NCI-H128 (cell line): ENCODE measurements around the gene SESN2.

Source experiments
- DNase-seq: peaks from one replicate; lab custom pipeline; 2025; ENCODE audit not compliant: unreplicated experiment; lab: John Stamatoyannopoulos, UW

SESN2 gene

DNA sequence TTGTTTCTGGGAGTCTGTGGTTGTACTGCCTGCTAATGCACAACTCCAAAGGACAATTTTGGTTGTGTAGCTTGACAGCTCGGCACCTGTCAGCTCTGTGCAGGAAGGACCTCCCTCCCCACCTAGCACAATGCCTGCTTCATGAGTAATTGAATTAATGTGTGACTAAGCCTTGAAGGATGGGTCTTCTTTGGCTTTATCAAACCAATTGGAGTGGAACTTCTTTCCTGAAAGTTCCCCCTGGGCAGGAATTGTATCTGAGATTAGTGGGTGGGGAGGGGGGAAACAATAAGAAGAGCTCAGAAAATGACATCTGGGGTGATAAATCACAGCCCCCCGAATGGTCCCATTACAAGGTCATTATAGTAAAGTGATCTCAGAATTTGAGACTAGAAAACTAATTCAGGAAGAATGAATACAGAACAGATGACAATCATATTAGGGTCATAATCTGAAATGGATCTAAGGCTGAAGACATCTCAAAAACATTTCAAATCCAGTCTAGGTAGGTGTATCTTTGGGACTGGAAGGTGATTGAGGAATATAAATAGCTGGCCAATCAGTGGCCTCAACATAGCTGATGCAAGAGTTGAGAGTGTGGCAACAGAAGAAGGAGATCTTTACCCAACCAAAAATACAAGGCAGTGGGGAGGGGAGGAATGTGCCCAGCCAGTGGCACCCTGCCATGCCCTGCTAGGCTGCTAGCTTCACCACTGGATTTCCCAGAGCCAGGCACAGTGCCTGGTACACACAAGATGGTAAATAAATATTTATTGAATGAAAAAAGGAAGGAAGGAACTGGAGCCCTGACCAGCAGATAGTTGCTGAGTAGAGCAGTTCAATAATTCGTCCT, 10.1 kb upstream of the SESN2 start:
- DNase-seq: no peak

DNA sequence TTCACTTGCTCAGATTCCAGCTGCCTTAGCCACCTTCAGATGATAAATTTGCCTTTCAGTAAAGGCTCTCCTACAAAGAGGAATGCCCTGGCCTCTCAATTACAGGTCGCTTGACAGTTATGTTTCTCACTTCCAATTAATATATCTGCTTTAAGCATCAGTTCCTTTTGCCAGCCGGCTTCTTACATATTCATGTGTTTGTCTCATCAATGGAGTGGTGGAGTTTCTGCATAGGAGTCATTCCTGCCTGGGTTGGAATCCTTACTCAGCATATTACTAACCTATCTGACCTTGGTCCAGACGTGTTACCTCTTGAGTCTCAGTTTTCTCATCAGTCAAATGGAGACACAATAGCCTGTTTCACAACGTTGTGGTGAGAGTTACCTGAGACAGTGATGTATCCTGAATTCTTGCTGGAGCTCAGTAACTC, 9.4 kb upstream of the SESN2 start:
- DNase-seq: no peak

DNA sequence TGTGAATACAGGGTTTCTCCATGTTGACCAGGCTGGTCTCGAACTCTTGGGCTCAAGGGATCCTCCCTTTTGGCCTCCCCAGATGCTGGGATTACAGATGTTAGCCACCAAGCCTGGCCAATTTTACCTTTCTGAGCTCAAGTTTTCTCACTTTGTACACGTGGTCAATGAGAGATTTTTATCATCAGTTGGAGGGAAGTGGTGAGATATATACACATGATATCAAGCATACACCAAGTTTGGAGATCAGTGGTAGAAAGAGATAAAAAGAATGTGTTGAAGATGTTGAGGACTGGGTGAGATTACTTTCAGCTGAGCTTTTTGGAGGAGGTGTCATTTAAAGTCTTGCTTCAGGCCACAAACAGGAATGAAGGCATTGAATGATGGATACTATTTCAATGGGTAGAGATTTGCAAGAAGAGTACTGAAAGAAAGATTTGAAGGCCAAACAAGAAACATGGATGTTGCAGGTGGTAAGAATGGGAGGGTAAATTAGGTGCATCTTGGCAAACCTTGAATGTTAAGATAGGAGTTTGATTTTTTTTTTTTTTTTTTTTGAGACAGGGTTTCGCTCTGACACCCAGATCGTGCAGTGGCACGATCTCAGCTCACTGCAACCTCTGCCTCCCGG, 3.0 kb upstream of the SESN2 start:
- DNase-seq: no peak

DNA sequence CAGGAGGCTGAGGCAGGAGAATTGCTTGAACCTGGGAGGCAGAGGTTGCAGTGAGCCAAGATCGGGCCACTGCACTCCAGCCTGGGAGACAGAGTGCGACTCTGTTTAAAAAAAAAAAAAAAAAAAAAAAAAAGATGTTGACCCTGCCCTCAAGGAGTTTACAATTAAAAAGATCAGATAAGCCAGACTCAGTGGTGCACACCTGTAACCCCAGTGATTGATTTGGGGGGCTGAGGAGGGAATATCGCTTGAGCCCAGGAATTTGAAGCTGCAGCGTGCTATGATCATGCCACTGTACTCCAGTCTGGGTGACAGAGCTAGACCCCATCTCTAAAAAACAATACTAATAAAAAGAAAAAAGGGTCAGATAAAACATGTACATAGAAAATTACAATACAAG, 1.6 kb upstream of the SESN2 start:
- no peak for DNase-seq

DNA sequence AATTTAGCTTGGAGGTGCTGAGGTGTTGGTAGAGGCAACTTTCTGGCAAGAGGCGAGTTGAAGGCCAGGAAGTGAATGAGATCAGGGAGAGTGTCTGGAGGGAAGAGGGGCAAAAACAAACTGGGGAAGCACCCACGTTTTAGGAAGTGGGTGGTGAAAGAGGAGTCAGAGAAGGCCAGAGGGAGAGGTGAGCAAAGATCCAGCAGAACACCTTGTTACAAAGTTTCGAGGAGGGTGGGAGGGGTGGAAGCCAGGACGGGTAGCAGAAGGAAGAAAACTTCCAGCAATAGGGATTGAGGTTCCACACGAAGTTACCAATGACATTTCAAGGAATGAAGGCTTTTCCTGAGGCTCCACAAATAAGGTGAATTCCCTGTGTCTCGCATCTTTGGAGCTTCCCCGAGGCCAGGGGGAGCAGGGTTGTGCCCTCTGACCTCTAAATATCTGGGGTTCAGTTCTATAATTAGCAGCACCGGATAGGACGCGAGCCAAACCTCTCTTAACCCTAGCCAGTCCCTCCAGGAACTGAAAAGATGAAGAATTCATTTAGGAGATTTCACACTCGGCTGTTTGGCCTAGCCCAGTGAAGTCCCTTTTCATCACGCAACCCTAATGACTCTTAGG, 578 bp upstream of the SESN2 start:
- DNase-seq: no peak

DNA sequence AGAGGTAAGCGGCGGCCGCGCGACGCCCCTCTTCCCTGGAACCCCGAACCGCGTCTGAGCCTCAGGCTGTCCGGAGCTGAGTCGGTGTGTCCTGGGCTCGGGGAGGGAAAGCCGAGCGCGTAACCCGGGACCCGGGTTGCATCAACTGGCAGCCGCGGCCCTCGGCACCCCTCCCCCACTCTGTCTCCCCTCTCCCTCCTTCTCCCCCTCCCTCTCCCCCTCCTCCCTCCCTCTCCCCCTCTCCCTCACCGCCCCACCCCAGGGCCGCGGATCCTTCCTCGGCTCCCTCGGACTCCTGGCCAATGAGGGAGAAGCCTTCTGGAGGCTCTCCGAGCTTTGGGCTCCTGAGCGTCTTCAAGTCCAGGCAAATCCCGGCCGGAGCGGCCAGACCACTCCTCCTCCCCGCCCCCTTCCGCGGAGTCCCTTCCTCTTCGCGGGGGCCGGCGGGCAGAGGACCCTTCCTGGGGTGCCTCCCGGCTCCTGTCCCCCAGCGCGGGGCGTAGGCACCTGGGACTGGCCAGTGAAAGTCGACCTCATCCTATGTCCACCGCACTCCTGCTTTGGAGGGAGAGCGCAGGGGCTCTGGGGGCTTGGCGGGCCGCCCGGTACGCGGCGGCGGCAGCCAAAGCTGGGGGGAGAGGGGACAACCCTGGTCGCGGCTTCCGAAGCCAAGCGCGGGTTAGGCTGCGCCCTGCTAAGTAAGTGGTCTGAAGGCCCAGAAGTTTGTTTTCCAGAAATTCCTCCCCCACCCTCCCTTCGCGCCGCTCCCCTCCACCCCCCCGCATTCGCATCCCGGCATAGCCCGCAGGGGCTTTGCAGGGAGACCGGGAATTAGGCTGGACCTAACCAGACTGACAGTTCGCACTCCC, 850 bp downstream of the SESN2 start:
- no peak for DNase-seq

DNA sequence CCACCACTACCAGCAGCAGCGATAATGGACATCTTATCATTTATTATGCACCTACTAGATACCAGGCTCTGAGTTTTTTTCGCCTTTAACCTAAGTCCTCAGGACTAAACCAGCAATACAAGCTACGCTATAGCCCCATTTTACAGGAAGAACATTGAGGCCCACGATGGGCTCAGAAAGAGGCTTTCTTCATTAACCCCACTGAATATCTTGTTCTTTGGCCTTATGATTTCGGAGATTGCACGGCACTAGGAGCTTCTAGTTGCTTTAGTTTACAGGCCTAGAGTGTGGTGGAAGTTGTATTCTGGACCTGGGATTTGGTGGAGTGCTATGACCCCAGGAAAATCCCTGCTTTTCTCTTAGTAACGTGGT, 1.5 kb downstream of the SESN2 start:
- DNase-seq: no peak

DNA sequence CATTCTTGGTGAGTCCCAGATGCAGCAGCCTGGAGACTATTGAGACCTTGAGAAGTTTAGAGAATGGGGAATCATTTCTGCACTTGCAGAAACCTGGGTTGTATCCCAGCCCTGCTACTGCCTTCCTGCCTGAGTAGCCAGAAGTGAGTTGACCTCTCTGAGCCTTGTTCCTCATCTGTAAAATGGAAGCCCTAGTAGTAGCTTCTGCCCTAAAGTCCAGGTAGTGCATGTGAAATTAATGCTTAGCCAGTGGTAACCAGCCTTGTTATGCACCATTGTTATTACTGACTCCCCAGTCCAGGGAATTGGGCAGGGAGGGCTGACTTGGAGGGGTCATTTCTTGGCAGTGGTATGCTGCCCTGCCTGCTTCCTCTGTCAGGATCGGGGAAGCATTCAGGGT, 5.6 kb downstream of the SESN2 start:
- no peak for DNase-seq

DNA sequence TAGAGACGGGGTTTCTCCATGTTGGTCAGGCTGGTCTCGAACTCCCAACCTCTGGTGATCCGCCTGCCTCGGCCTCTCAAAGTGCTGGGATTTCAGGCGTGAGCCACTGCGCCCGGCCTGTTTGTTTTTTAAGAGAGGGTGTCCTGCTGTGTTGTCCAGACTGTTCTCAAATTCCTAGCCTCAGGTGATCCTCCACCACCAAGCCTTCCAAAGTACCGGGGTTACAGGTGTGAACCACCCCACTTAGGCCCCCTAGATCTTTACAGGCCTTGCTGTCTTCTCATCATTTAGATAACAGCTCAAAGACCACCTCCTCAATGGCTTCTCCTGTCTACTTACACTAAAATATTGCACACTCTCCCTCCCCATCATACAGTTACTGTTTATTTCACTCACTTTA, 6.3 kb downstream of the SESN2 start:
- no peak for DNase-seq

DNA sequence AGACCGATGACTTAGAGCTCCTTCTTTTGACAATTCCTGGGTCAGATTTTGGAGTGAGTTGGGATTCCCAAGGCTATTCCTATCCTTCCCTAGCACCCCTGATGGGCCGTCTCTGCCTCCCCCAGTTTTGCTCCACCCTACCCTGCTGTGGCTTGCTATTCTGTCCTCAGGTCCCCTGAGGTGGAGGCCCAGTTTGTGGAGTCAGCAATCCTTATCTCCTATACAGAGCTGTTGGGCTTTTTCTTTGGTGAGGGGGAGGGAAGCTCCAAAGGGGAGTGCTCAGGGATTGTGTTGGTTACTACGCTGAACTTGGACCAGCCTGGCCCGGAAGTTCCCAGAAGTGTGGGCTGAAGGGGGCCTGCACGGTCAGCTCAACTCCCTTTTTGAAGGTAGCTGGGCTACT, 7.6 kb downstream of the SESN2 start:
- no peak for DNase-seq

DNA sequence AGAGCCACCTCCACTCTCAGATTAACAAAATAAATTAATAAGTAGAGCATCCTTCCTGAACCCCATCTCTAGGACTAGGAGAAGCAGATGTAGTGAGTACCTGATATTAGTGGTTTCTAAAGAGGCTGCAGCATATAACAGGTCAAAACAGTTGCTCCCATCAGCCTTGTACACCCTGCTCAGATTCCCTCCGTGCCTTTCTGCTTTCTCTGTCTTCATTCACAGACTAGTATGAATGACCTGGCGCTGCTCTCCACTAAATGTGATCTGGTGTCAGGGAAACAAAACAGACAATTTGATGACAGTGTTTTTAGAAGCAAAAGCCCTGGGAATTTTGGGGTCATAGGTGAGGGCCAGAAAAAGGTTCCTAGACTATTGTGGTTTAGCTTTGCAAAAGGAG, 8.3 kb downstream of the SESN2 start:
- no peak for DNase-seq

DNA sequence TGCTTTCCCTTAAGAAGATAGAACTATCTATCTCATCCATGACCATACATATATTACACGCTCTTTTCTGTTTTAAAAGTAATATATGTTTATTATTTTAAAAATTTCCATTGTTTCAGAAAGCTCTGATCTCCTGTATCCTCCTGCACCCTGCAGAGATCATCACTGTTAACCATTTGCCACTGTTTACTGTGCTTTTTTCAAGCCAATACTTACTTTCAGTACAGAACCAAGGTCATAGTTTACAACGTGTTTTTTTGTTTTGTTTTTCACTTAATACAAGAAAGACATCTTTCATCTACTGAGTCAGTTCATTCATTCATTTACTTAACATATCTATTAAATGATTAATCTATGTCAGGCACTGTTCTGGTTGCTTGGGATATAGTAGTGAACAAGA, 10.2 kb downstream of the SESN2 start:
- DNase-seq: no peak

DNA sequence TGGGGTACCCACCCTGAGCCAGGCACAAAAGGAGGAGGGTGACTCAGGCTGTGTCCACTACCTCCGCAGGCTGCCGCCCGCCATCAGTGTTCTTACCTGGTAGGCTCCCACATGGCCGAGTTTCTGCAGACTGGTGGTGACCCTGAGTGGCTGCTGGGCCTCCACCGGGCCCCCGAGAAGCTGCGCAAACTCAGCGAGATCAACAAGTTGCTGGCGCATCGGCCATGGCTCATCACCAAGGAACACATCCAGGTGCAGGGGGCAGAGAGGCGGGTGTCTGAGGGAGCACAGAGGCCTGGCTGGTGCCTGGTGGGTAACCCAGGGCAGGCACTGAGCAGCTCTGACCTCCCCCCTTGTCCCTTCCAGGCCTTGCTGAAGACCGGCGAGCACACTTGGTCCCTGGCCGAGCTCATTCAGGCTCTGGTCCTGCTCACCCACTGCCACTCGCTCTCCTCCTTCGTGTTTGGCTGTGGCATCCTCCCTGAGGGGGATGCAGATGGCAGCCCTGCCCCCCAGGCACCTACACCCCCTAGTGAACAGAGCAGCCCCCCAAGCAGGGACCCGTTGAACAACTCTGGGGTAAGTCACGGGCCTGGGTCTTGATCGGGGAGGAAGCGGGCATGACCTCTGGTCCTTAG, 13.0 kb downstream of the SESN2 start:
- no peak for DNase-seq

DNA sequence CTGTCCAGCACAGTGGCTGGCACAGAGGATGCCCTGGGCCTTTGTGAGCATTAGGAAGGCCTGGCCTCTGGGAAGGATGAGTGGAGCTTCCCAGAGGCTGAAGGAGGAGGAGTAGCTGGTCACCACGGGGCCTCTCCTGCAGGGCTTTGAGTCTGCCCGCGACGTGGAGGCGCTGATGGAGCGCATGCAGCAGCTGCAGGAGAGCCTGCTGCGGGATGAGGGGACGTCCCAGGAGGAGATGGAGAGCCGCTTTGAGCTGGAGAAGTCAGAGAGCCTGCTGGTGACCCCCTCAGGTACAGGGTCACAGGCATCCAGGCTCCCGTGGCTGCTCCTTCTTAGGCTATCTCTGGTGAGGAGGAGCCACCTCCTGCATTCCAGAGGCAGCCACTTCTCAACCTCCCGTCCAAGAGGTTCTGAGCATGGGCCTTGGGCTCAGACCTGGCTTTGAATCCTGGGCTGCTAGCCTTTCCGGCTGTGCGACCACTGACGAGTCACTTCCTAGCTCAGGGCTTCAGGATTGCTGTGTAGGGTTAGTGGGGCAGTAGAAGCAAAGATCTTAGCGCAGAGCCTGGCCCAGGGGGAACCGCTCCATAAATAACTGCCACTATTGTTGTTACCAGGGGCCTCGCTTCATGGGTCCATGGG, 14.0 kb downstream of the SESN2 start:
- no peak for DNase-seq

DNA sequence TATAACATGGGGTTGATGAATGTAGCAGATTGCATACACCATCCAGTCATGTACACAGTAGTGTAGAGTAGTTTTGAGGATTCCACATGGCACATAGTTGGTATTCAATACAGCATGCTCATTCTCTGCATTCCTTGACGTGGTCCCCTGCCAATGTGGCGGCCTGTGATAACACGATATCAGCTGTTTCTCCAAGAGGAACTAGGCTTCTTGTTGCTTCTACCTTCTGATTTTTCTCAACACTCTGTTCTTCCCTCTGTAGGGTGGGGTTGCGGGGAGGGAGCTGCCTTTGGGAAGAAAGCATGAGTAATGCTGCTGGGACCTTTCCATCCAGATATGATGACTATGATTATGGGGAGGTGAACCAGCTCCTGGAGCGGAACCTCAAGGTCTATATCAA, 19.4 kb downstream of the SESN2 start:
- no peak for DNase-seq

DNA sequence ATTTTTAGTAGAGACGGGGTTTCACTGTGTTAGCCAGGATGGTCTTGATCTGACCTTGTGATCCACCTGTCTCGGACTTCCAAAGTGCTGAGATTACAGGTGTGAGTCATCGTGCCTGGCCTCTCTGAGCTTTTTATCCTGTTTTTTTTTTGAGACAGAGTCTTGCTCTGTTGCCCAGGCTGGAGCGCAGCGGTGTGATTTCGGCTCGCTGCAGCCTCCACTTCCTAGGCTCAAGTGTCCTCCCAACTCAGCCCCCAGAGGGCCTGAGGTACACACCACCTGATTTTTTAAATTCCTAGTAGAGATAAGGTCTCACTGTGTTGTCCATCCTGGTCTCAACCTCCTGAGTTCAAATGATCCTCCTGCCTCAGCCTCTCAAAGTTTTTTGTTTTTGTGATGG, 20.4 kb downstream of the SESN2 start:
- DNase-seq: no peak

DNA sequence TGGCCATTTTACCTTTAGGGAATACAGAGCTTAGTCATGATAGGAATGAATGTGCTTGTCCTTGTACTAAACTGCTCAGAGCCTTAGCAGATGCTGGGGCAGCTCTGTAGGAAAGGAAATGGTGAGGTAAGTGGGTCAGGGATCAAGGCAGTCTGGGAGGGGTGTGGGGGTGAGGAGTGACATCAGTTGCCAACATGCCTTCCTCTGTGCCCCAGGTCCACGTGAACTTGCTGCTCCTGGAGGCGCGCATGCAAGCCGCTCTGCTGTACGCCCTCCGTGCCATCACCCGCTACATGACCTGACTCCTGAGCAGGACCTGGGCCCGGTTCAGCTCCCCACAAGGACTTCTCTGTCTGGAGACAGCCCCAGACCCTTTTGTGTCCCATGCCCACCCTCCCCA, 21.2 kb downstream of the SESN2 start:
- no peak for DNase-seq

DNA sequence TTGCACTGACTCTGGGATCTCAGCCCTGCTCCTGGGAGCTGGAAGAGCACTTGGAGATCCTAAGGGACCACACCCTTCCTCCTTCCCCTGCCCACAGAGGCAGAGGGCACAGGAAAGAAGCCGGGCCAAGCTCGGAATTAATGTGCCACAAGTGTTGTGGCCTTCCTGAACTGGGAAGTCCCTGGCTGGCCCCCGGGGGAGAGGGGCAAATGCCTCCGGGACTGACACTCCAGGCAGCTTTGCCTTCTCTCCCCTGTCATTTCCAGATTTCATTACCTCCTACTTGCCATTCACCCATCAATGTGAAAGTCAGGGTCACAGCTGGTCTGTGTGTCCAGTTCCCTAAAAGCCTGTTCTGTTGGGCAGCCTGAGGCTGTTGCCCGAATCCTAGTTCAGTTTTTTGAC, 21.7 kb downstream of the SESN2 start:
- DNase-seq: no peak

DNA sequence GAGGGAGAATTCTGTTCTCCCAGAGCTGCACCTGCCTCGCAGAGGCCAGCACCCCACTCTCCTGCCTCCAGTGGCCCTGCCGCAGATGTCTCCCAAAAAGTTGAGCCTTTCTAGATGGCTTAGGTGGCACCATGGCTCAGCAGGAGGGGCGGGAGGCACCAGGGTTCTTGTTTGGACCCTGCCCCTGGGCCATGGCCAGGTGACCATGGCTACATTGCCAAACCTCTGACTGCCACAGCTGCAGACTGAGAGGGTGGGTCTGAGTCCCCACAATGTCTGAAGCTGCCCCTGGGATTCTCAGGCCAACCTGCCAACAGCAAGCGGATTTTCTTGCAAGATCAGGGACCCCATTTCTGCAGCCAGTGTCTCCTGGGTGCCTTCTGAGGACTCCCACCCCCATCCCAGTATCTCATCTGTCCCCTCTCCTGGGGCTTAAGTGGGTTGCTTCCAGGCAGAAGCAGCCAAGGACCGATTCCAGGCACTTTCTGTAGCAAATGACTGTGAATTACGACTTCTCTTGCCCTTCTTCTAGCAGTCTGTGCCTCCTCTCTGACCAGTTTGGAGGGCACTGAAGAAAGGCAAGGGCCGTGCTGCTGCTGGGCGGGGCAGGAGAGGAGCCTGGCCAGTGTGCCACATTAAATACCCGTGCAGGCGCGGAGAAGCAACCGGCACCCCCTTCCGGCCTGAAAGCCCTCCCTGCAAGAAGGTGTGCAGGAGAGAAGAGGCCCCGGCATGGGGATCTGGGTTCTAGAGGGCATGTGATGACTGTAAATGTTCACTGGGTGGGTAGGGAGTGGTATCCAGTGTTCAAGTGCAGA, 22.5 kb downstream of the SESN2 start:
- no peak for DNase-seq
